Left ventricle myocardium superior (tissue), 1 donor: ENCODE data around the gene ADAMTSL4. TPM values are rescaled to one million over a fixed set of nuclear protein-coding genes. Genes with fewer than 3 reads are reported as not detected.

Experiments used
- ATAC-seq: fragments of 200-7000 bp; cut with Tn5 transposase; one replicate; pipeline ENCODE4 v1.9.1; 2020; ENCODE audit warnings: mild to moderate bottlenecking, moderate library complexity
- DNase-seq: peaks from one replicate; pipeline ENCODE4 v3.0.0-alpha.2; 2020
- intact Hi-C: fragments of 100-400 bp; cut with micrococcal nuclease; formaldehyde crosslinking; loops from one replicate; pipeline ENCODE4 v1.11.0; 2022
- total RNA-seq: library from RNA; stranded (reverse); fragmentation: NEBNext Ultra II Directional; extraction: Animal tissue kit (Norgen Biotek cat#: 25700); gene quantifications from one replicate; pipeline ENCODE4 v1.2.1, GENCODE V29; 2021
- donor health status: DM: no; HTN: yes; CAD: no; lungs with severe emphysema.

Gene ADAMTSL4
- total RNA-seq, 1 donor from 2014 or later = 77.7 TPM

GRCh38 chr1:150552128-150552910 lies 3.1 kb downstream of the ADAMTSL4 start:
- peak; percentile 87 for DNase-seq
- intact Hi-C loops = no loop called here
- peak; percentile 60 for ATAC-seq

- ATAC-seq (no peak), DNase-seq (no peak)
- intact Hi-C loops = no loop called here
These were observed 3.7 kb downstream of the ADAMTSL4 start for GRCh38 chr1:150552911-150553289.

GRCh38 chr1:150553392-150554085 lies 4.3 kb downstream of the ADAMTSL4 start:
- DNase-seq (no peak), ATAC-seq (no peak)
- intact Hi-C loops = no loop called here

GRCh38 chr1:150554086-150554452 lies 4.9 kb downstream of the ADAMTSL4 start:
- DNase-seq (no peak), ATAC-seq (no peak)
- intact Hi-C loops = no loop called here

- DNase-seq (no peak), ATAC-seq (no peak)
- intact Hi-C loops = no loop called here
These were observed 6.2 kb downstream of the ADAMTSL4 start for GRCh38 chr1:150555198-150555970.

GRCh38 chr1:150555971-150556865 lies 7.0 kb downstream of the ADAMTSL4 start:
- ATAC-seq = no peak
- intact Hi-C loops = no loop called here
- no peak for DNase-seq

GRCh38 chr1:150557065-150557600 lies 7.9 kb downstream of the ADAMTSL4 start:
- intact Hi-C loops = no loop called here
- ATAC-seq (no peak), DNase-seq (no peak)

GRCh38 chr1:150557813-150558212 lies 8.6 kb downstream of the ADAMTSL4 start:
- intact Hi-C loops = no loop called here
- no peak for ATAC-seq
- no peak for DNase-seq

GRCh38 chr1:150558303-150558704 lies 9.1 kb downstream of the ADAMTSL4 start:
- ATAC-seq (no peak), DNase-seq (no peak)
- intact Hi-C loops = no loop called here

- intact Hi-C loops = no loop called here
- ATAC-seq (no peak), DNase-seq (peak; percentile 80)
These were observed 9.8 kb downstream of the ADAMTSL4 start for GRCh38 chr1:150558761-150559655.

GRCh38 chr1:150559656-150560010 lies 10.4 kb downstream of the ADAMTSL4 start:
- intact Hi-C loops = loop anchor here (5.0 kb wide), 1 partner anchor 63 kb away; no protein-coding TSS in a partner anchor
- ATAC-seq (no peak), DNase-seq (no peak)

GRCh38 chr1:150560011-150560438 lies 10.8 kb downstream of the ADAMTSL4 start:
- DNase-seq = peak; percentile 82
- intact Hi-C loops = loop anchor here (5.0 kb wide), 1 partner anchor 62 kb away; no protein-coding TSS in a partner anchor
- ATAC-seq = peak; percentile 26

- intact Hi-C loops = loop anchor here (5.0 kb wide), 1 partner anchor 62 kb away; no protein-coding TSS in a partner anchor
- ATAC-seq = peak; percentile 60
These were observed 11.5 kb downstream of the ADAMTSL4 start for GRCh38 chr1:150560576-150561253.

GRCh38 chr1:150561254-150561973 lies 12.2 kb downstream of the ADAMTSL4 start:
- intact Hi-C loops = loop anchor here (5.0 kb wide), 1 partner anchor 61 kb away; no protein-coding TSS in a partner anchor
- ATAC-seq = peak; percentile 85
- peak; percentile 96 for DNase-seq

More at GRCh38 chr1:150560576-150561253, 11.5 kb downstream of the ADAMTSL4 start:
- DNase-seq = peak; percentile 92

- intact Hi-C loops = loop anchor here (5.0 kb wide), 1 partner anchor 60 kb away; no protein-coding TSS in a partner anchor
These were observed 12.8 kb downstream of the ADAMTSL4 start for GRCh38 chr1:150561974-150562445.

More at GRCh38 chr1:150561974-150562445, 12.8 kb downstream of the ADAMTSL4 start:
- ATAC-seq (peak; percentile 85), DNase-seq (peak; percentile 97)
